GM23338 (cell line): ENCODE data around the gene PHYKPL. TPM values are rescaled to one million over a fixed set of nuclear protein-coding genes. Genes with fewer than 3 reads are reported as not detected.

Experiments
- ATAC-seq: fragments of 200-7000 bp; cut with Tn5 transposase; 3 replicates; pipeline ENCODE4 v1.9.1; 2020
- DNase-seq: peaks from one replicate; pipeline ENCODE4 v3.0.0-alpha.2; 2015; ENCODE audit warnings: low spot score
- H2AFZ ChIP-seq: fragments of 200-600 bp; sonication (generic); 2 replicates; pipeline ENCODE4 v1.8.0; 2016; ENCODE audit warnings: antibody characterized with exemption, mild to moderate bottlenecking, moderate library complexity
- H3F3A ChIP-seq: fragments of 200-600 bp; sonication (generic); replicated peaks from 2 replicates; pipeline ENCODE4 v1.8.0; 2017; ENCODE audit warnings: antibody characterized with exemption, mixed run types, low read depth
- H3K27ac ChIP-seq: fragments of 200-600 bp; sonication (generic); 2 replicates; pipeline ENCODE4 v1.6.1; 2016; ENCODE audit warnings: low read depth
- H3K27me3 ChIP-seq: fragments of 200-600 bp; sonication (generic); 2 replicates; pipeline ENCODE4 v1.8.0; 2016; ENCODE audit warnings: mild to moderate bottlenecking, mixed run types, moderate library complexity; ENCODE audit not compliant: insufficient read depth
- H3K36me3 ChIP-seq: fragments of 200-600 bp; sonication (generic); 2 replicates; pipeline ENCODE4 v1.8.0; 2016; ENCODE audit warnings: mild to moderate bottlenecking; ENCODE audit not compliant: insufficient read depth
- H3K4me1 ChIP-seq: fragments of 200-600 bp; sonication (generic); 2 replicates; pipeline ENCODE4 v1.8.0; 2016; ENCODE audit warnings: mild to moderate bottlenecking, moderate library complexity; ENCODE audit not compliant: insufficient read depth
- H3K4me2 ChIP-seq: fragments of 200-600 bp; sonication (generic); 2 replicates; pipeline ENCODE4 v1.7.1; 2017; ENCODE audit warnings: mixed run types
- H3K4me3 ChIP-seq: fragments of 200-600 bp; sonication (generic); 2 replicates; pipeline ENCODE4 v1.6.1; 2016; ENCODE audit warnings: mixed run types
- H3K79me2 ChIP-seq: fragments of 200-600 bp; sonication (generic); replicated peaks from 2 replicates; pipeline ENCODE4 v1.8.0; 2017; ENCODE audit warnings: mild to moderate bottlenecking; ENCODE audit not compliant: insufficient read depth
- H3K9me2 ChIP-seq: fragments of 200-600 bp; sonication (generic); 2 replicates; pipeline ENCODE4 v1.8.0; 2017; ENCODE audit not compliant: insufficient read depth
- H4K20me1 ChIP-seq: fragments of 200-600 bp; sonication (generic); replicated peaks from 2 replicates; pipeline ENCODE4 v1.8.0; 2017; ENCODE audit warnings: mild to moderate bottlenecking; ENCODE audit not compliant: insufficient read depth
- H3K27ac Mint-ChIP-seq: 2 replicates; pipeline ENCODE4 v1.8.0; 2020; ENCODE audit warnings: inconsistent platforms, mild to moderate bottlenecking, moderate library complexity, mixed read lengths
- H3K27me3 Mint-ChIP-seq: 3 replicates; pipeline ENCODE4 v1.8.0; 2022; ENCODE audit warnings: low read depth, mild to moderate bottlenecking, moderate library complexity, mixed read lengths, inconsistent platforms; ENCODE audit not compliant: insufficient read depth, poor library complexity
- H3K36me3 Mint-ChIP-seq: 3 replicates; pipeline ENCODE4 v1.8.0; 2021; ENCODE audit warnings: low read depth, mild to moderate bottlenecking, inconsistent platforms, moderate library complexity, mixed read lengths
- H3K4me1 Mint-ChIP-seq: 3 replicates; pipeline ENCODE4 v1.8.0; 2020; ENCODE audit warnings: mild to moderate bottlenecking, inconsistent platforms, mixed read lengths
- H3K4me3 Mint-ChIP-seq: 3 replicates; pipeline ENCODE4 v1.8.0; 2021; ENCODE audit warnings: moderate library complexity, mild to moderate bottlenecking, inconsistent platforms, mixed read lengths
- H3K9me3 Mint-ChIP-seq: 3 replicates; pipeline ENCODE4 v1.8.0; 2020; ENCODE audit warnings: moderate library complexity, mild to moderate bottlenecking, inconsistent platforms, mixed read lengths
- CREB1 ChIP-seq: fragments of 250-450 bp; sonication (Bioruptor Pico); IDR thresholded peaks from 2 replicates; pipeline ENCODE4 v1.5.0; 2020; ENCODE audit warnings: low read depth, mild to moderate bottlenecking, moderate library complexity
- CTCF ChIP-seq, 2 experiments: fragments of 200-600 bp in 1 of 2; sonication (generic) in 1 of 2; conservative IDR thresholded peaks; 2 replicates each; pipeline versions ENCODE4 v1.5.1 to v1.6.1; 2016 to 2017; ENCODE audit warnings: antibody characterized with exemption in 2 of 2, low read depth in 2 of 2, mild to moderate bottlenecking in 2 of 2, moderate library complexity in 1 of 2
- ETS1 ChIP-seq: IDR thresholded peaks from 2 replicates; pipeline ENCODE4 v1.6.1; 2016; ENCODE audit warnings: antibody characterized with exemption
- EZH2 ChIP-seq: fragments of 200-600 bp; sonication (generic); IDR thresholded peaks from one replicate; pipeline ENCODE4 v1.8.0; 2017; ENCODE audit warnings: antibody characterized with exemption, mild to moderate bottlenecking, low read depth; ENCODE audit not compliant: unreplicated experiment
- EZH2phosphoT487 ChIP-seq: fragments of 200-600 bp; sonication (generic); IDR thresholded peaks from one replicate; pipeline ENCODE4 v1.8.1; 2018; ENCODE audit warnings: antibody characterized with exemption; ENCODE audit not compliant: unreplicated experiment
- JUNB ChIP-seq: IDR thresholded peaks from one replicate; pipeline ENCODE4 v1.6.1; 2016; ENCODE audit warnings: antibody characterized with exemption; ENCODE audit not compliant: unreplicated experiment
- NANOG ChIP-seq: IDR thresholded peaks from 2 replicates; pipeline ENCODE4 v1.6.1; 2016; ENCODE audit warnings: antibody characterized with exemption, borderline replicate concordance
- POLR2AphosphoS5 ChIP-seq: IDR thresholded peaks from 2 replicates; pipeline ENCODE4 v1.6.1; 2016; ENCODE audit warnings: antibody characterized with exemption, low read depth
- REST ChIP-seq: IDR thresholded peaks from one replicate; pipeline ENCODE4 v1.6.1; 2018; ENCODE audit warnings: antibody characterized with exemption; ENCODE audit not compliant: unreplicated experiment
- STAT1 ChIP-seq: IDR thresholded peaks from one replicate; pipeline ENCODE4 v1.6.1; 2016; ENCODE audit warnings: antibody characterized with exemption; ENCODE audit not compliant: unreplicated experiment
- ZNF114 ChIP-seq: fragments of 250-450 bp; sonication (Bioruptor Pico); IDR thresholded peaks from 2 replicates; pipeline ENCODE4 v1.5.0; 2020; ENCODE audit warnings: mild to moderate bottlenecking, moderate library complexity
- ZNF331 ChIP-seq: fragments of 250-450 bp; sonication (Bioruptor Pico); IDR thresholded peaks from 2 replicates; pipeline ENCODE4 v1.5.0; 2020; ENCODE audit warnings: low read depth, mild to moderate bottlenecking, moderate library complexity
- polyA plus RNA-seq: library from polyadenylated mRNA; unstranded; fragments of >200 nt; fragmentation: Nextera tagmentation; extraction: Ambion mirVana; gene quantifications from 2 replicates; pipeline ENCODE4 v1.2.1, GENCODE V29; 2016
- total RNA-seq: library from RNA; depleted of rRNA; stranded (reverse); fragments of >200 nt; shearing (Covaris generic); gene quantifications from 2 replicates; pipeline ENCODE4 v1.2.3, GENCODE V29; 2014

Gene PHYKPL
- total and polyA plus RNA-seq, 2 experiments from 2014 or later: 15.9 to 20.8 TPM

GRCh38 chr5:178222292-178222691, 10.3 kb downstream of the PHYKPL start:
- peaks cover 18% of the 10 kb centered on the region for H3K4me1 Mint-ChIP-seq
- H3K36me3 Mint-ChIP-seq: peaks cover 52% of the 10 kb centered on the region
- ATAC-seq (no peak), DNase-seq (no peak)
- no peaks in the 10 kb centered on the region for H3F3A ChIP-seq
- H3K4me3 ChIP-seq: no peak overlapping the region
- H3K27ac ChIP-seq: no peak overlapping the region
- H4K20me1 ChIP-seq: peaks cover 12% of the 10 kb centered on the region; the same call in 1 of the 2 replicates
- H3K9me3 Mint-ChIP-seq: no peaks in the 10 kb centered on the region
- H3K36me3 ChIP-seq: peaks cover 4% of the 10 kb centered on the region
- H3K27me3 Mint-ChIP-seq: peaks cover 4% of the 10 kb centered on the region
- no peaks in the 10 kb centered on the region for H3K9me2 ChIP-seq
- TF ChIP-seq CTCF (conservative IDR thresholded peaks at IDR 0.05; ENCODE audit: low read depth in 2 of 2) (no peak), JUNB (no peak), ZNF331 (CRISPR knock-in tag) (no peak), POLR2AphosphoS5 (no peak), ETS1 (no peak), STAT1 (no peak), CREB1 (CRISPR knock-in tag) (no peak), REST (no peak), ZNF114 (CRISPR knock-in tag) (no peak)
- no peak overlapping the region for H3K4me2 ChIP-seq
- H3K4me3 Mint-ChIP-seq: no peak overlapping the region
- H3K79me2 ChIP-seq: no peaks in the 10 kb centered on the region
- H3K27me3 ChIP-seq: no peaks in the 10 kb centered on the region
- no peak overlapping the region for H3K27ac Mint-ChIP-seq
- peaks cover 15% of the 10 kb centered on the region; the same call in 1 of the 2 replicates for H3K4me1 ChIP-seq
- no peak overlapping the region for H2AFZ ChIP-seq

GRCh38 chr5:178221853-178222252, 10.7 kb downstream of the PHYKPL start:
- H4K20me1 ChIP-seq: peaks cover 12% of the 10 kb centered on the region; the same call in 1 of the 2 replicates
- peaks cover 15% of the 10 kb centered on the region; the same call in 1 of the 2 replicates for H3K4me1 ChIP-seq
- Mint-ChIP-seq H3K36me3 (peaks cover 52% of the 10 kb centered on the region), H3K4me1 (peaks cover 18% of the 10 kb centered on the region), H3K27me3 (peaks cover 4% of the 10 kb centered on the region), H3K4me3 (no peak overlapping the region), H3K27ac (no peak overlapping the region; the same call in 1 of the 2 replicates), H3K9me3 (no peaks in the 10 kb centered on the region)
- peaks cover 9% of the 10 kb centered on the region for H3K36me3 ChIP-seq
- 0 out of 2 replicates have a peak, but pooled peaks cover under 1% of the 10 kb centered on the region for H3F3A ChIP-seq
- H3K9me2 ChIP-seq: no peaks in the 10 kb centered on the region
- no peak overlapping the region for H3K4me2 ChIP-seq
- H3K79me2 ChIP-seq: no peaks in the 10 kb centered on the region
- ATAC-seq: no peak
- H3K27ac ChIP-seq: no peak overlapping the region
- DNase-seq: no peak
- no peak overlapping the region for H3K4me3 ChIP-seq
- no peaks in the 10 kb centered on the region for H3K27me3 ChIP-seq
- no peak overlapping the region for H2AFZ ChIP-seq
- no peak for TF ChIP-seq ZNF331 (CRISPR knock-in tag)
- no peak for TF ChIP-seq EZH2
- TF ChIP-seq NANOG: no peak
- no peak for TF ChIP-seq REST
- no peak for TF ChIP-seq CREB1 (CRISPR knock-in tag)
- TF ChIP-seq STAT1: no peak
- TF ChIP-seq EZH2phosphoT487: no peak
